A673 (cell line): Measurements from ENCODE around the gene MPHOSPH9.

Source experiments
- CTCF ChIP-seq: fragments of 300-800, 200-600 bp; sonication (generic); conservative IDR thresholded peaks from 2 replicates; pipeline ENCODE4 v1.5.1; 2017; ENCODE audit warnings: low read depth, mild to moderate bottlenecking, antibody characterized with exemption, low read length, moderate library complexity, mixed read lengths
- EZH2 ChIP-seq: fragments of 200-600 bp; sonication (generic); IDR thresholded peaks from 2 replicates; pipeline ENCODE4 v1.6.1; 2017; ENCODE audit warnings: borderline replicate concordance, low read depth, mild to moderate bottlenecking, mixed read lengths, antibody characterized with exemption, low read length; ENCODE audit not compliant: poor library complexity, severe bottlenecking

GRCh38 chr12:123269395-123269892 lies 36.5 kb upstream of the MPHOSPH9 start:
- TF ChIP-seq EZH2 (no peak), CTCF (0 out of 2 replicates have a peak, but pooled peaks have one; percentile 20)
